HepG2 (cell line): ENCODE results near the gene KDM7A.

ENCODE experiments used
- CAMTA2 ChIP-seq: sonication (generic); formaldehyde crosslinking; IDR thresholded peaks from 2 replicates; pipeline ENCODE4 v1.4.0; 2020; ENCODE audit warnings: mild to moderate bottlenecking, missing genetic modification reagents, borderline replicate concordance
- ELF4 ChIP-seq: sonication (generic); formaldehyde crosslinking; IDR thresholded peaks from 2 replicates; pipeline ENCODE4 v1.5.0; 2020; ENCODE audit warnings: missing genetic modification reagents, mild to moderate bottlenecking, moderate library complexity, borderline replicate concordance
- EP300 ChIP-seq, 3 experiments: sonication (generic) in 1 of 3; formaldehyde crosslinking in 1 of 3; IDR thresholded peaks; 2 replicates each; pipeline versions ENCODE4 v1.5.1 to v1.6.1; 2011 to 2020; ENCODE audit warnings: low read depth in 2 of 3, low read length in 2 of 3, borderline replicate concordance in 1 of 3, improper control_type of control experiment in 1 of 3, mild to moderate bottlenecking in 1 of 3, missing genetic modification reagents in 1 of 3, moderate library complexity in 1 of 3
- HNF4G ChIP-seq, 2 experiments: sonication (generic) in 1 of 2; formaldehyde crosslinking in 1 of 2; IDR thresholded peaks; 2 replicates each; pipeline versions ENCODE4 v1.4.0 to v1.6.1; 2011 to 2020; ENCODE audit warnings: borderline replicate concordance in 2 of 2, low read depth in 2 of 2, mild to moderate bottlenecking in 2 of 2, low read length in 1 of 2, missing genetic modification reagents in 1 of 2, moderate library complexity in 1 of 2
- KLF6 ChIP-seq: IDR thresholded peaks from 2 replicates; pipeline ENCODE4 v1.8.0; 2016; ENCODE audit warnings: missing biosample characterization, missing genetic modification reagents
- PAF1 ChIP-seq: IDR thresholded peaks from 2 replicates; pipeline ENCODE4 v1.6.1; 2016; ENCODE audit warnings: missing genetic modification reagents, missing compliant biosample characterization
- POLR2A ChIP-seq, 2 experiments: IDR thresholded peaks; 2 replicates each; pipeline ENCODE4 v1.6.1; 2011; ENCODE audit warnings: low read depth in 2 of 2, low read length in 2 of 2, mild to moderate bottlenecking in 1 of 2, moderate library complexity in 1 of 2; ENCODE audit not compliant: insufficient read depth in 1 of 2
- RNF2 ChIP-seq: fragments of 450-650 bp; conservative IDR thresholded peaks from 2 replicates; pipeline ENCODE4 v1.6.1; 2016; ENCODE audit warnings: low read depth
- ZFP36 ChIP-seq: fragments of 150-350 bp; IDR thresholded peaks from 2 replicates; pipeline ENCODE4 v1.6.1; 2018; ENCODE audit warnings: borderline replicate concordance, low read length, low read depth; ENCODE audit not compliant: partially characterized antibody
- TF ChIP-seq, protein P1 (sequence below), 2 experiments: IDR thresholded peaks; 2 replicates each; pipeline ENCODE4 v1.6.1; 2011 to 2012; ENCODE audit warnings: low read length in 2 of 2, borderline replicate concordance in 1 of 2, low read depth in 1 of 2, mild to moderate bottlenecking in 1 of 2, moderate library complexity in 1 of 2
- TF ChIP-seq, protein P2 (sequence below): sonication (generic); formaldehyde crosslinking; IDR thresholded peaks from 2 replicates; pipeline ENCODE4 v1.5.0; 2020; ENCODE audit warnings: missing genetic modification reagents

DNA sequence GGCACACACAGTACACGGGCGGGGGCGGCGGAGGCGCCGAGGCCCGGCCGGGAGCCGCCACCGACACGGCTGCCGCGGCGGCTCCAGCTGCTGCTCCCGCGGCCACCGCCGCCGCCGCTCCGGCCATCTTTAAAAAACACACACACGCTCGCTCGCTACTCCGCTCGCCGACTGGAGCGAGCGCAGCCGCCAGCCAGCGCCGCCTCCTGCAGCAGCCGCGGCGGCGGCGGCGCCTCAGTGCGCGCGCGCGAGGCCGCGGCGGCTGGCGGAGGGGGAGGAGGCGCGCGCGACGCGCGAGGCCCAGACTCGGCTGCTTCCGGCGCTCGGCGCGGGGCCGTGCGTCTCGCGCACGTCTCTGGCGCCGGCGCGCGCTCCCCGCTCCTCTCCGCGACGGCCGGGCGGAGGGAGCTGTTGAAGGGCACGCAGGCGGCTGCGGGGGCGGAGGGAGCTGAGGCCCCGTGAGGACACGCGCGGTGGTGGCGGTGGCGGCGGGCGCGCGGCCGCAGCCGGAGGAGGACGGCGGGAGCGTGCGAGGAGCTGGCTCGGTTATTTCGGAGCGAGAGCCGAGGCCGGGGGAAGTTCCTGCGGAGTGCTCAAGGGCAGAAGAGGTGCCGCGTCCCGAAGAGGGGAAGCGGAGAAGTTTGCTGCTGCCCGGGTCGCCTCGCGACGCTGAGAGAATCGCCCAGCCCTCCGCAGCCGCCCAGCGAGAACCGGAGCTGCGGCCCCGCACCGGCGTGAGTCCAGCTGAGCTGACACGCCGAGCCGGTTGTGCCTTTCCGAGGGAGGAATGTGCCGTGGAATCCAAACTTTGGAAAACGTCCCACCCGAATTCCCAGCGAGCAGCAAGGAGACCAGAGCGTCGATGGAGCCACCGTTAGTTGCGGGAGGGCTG, at the start of gene KDM7A:
- TF ChIP-seq POLR2A (IDR thresholded peaks at IDR 0.05; ENCODE audit: insufficient read depth in 1 of 2, low read depth in 2 of 2, low read length in 2 of 2): peak in 1 of 2 experiments; percentile 73; a peak in 3 of 4 replicates
- no peak for TF ChIP-seq KLF6
- TF ChIP-seq ELF4: no peak
- TF ChIP-seq ZFP36: no peak
- TF ChIP-seq, protein P1, sequence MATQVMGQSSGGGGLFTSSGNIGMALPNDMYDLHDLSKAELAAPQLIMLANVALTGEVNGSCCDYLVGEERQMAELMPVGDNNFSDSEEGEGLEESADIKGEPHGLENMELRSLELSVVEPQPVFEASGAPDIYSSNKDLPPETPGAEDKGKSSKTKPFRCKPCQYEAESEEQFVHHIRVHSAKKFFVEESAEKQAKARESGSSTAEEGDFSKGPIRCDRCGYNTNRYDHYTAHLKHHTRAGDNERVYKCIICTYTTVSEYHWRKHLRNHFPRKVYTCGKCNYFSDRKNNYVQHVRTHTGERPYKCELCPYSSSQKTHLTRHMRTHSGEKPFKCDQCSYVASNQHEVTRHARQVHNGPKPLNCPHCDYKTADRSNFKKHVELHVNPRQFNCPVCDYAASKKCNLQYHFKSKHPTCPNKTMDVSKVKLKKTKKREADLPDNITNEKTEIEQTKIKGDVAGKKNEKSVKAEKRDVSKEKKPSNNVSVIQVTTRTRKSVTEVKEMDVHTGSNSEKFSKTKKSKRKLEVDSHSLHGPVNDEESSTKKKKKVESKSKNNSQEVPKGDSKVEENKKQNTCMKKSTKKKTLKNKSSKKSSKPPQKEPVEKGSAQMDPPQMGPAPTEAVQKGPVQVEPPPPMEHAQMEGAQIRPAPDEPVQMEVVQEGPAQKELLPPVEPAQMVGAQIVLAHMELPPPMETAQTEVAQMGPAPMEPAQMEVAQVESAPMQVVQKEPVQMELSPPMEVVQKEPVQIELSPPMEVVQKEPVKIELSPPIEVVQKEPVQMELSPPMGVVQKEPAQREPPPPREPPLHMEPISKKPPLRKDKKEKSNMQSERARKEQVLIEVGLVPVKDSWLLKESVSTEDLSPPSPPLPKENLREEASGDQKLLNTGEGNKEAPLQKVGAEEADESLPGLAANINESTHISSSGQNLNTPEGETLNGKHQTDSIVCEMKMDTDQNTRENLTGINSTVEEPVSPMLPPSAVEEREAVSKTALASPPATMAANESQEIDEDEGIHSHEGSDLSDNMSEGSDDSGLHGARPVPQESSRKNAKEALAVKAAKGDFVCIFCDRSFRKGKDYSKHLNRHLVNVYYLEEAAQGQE (IDR thresholded peaks at IDR 0.05; ENCODE audit: borderline replicate concordance in 1 of 2, low read depth in 1 of 2, low read length in 2 of 2): no peak
- TF ChIP-seq EP300 (IDR thresholded peaks at IDR 0.05; ENCODE audit: low read depth in 2 of 2, low read length in 2 of 2): 0 out of 4 replicates have a peak, but pooled peaks of 1 of the 2 experiments have one; percentile 27
- no peak for TF ChIP-seq EP300 (CRISPR knock-in tag; IDR thresholded peaks at IDR 0.05; ENCODE audit: borderline replicate concordance)
- TF ChIP-seq PAF1 (CRISPR knock-in tag): no peak
- TF ChIP-seq, protein P2, sequence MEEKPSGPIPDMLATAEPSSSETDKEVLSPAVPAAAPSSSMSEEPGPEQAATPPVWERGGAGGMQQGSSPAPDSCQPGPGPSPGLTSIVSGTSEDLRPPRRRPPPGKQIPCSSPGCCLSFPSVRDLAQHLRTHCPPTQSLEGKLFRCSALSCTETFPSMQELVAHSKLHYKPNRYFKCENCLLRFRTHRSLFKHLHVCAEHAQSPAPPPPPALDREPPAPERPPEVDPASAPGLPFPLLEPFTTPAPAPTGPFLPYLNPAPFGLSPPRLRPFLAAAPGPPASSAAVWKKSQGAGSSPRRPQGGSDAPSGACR: 0 out of 2 replicates have a peak, but pooled peaks have one; percentile 57
- no peak for TF ChIP-seq CAMTA2
- no peak; the same call in 1 of the 2 replicates for TF ChIP-seq RNF2
- no peak for TF ChIP-seq HNF4G (IDR thresholded peaks at IDR 0.05; ENCODE audit: borderline replicate concordance, low read depth, low read length)
- peak; percentile 72 for TF ChIP-seq HNF4G (CRISPR knock-in tag; IDR thresholded peaks at IDR 0.05; ENCODE audit: borderline replicate concordance, low read depth)
